ENCODE results near the gene NDE1. TPM values are rescaled to one million over a fixed set of nuclear protein-coding genes. Genes with fewer than 3 reads are reported as not detected.
A peak's percentile ranks its signal among the peaks of the same experiment; 100 is the strongest.
"Not testable (repeated sequence)": the region's sequence is repeated elsewhere in the genome, so short reads cannot be mapped to it uniquely, and the experiment has no call there.

Gene NDE1
- total and polyA plus RNA-seq, 8 donors: 6.7 to 286 (median 26.5) TPM

DNA sequence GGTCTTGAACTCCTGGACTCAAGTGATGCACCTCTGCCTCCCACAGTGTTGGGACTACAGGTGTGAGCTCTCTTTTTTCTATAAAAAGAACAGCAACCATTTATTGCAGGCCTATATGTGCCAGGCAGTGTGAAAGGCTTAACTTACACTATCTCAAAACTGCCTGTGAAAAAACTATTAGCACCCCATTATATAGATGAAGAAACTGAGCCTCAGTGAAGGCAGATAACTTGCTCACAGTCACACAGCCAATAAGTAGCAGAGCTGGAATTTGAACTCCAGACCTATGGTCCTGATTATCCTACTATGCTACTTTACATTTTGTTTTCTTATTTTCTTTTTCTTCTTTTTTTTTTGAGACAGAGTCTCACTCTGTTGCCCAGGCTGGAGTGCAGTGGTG lies 15.1 kb downstream of the NDE1 start:
- no peak for DNase-seq
- Histone ChIP-seq H3K27ac (no peak overlapping the region), H3K27me3 (no peaks in the 10 kb centered on the region), H3K36me3 (peaks cover 38 to 85% (median 69%) of the 10 kb centered on the region in 4 donors), H3K4me3 (no peak overlapping the region), H3K9me3 (no peaks in the 10 kb centered on the region), H3K4me1 (peaks cover 0 to 5% (median 0%) of the 10 kb centered on the region in 4 donors)
- intact Hi-C loops (cut with DNase I; ENCODE audit: low total_unique reads): no loop called here
- TF ChIP-seq POLR2A (IDR thresholded peaks at IDR 0.05) (no peak), POLR2AphosphoS5 (IDR thresholded peaks at IDR 0.05) (no peak), EP300 (IDR thresholded peaks at IDR 0.05) (no peak)
- TF ChIP-seq, protein P1, sequence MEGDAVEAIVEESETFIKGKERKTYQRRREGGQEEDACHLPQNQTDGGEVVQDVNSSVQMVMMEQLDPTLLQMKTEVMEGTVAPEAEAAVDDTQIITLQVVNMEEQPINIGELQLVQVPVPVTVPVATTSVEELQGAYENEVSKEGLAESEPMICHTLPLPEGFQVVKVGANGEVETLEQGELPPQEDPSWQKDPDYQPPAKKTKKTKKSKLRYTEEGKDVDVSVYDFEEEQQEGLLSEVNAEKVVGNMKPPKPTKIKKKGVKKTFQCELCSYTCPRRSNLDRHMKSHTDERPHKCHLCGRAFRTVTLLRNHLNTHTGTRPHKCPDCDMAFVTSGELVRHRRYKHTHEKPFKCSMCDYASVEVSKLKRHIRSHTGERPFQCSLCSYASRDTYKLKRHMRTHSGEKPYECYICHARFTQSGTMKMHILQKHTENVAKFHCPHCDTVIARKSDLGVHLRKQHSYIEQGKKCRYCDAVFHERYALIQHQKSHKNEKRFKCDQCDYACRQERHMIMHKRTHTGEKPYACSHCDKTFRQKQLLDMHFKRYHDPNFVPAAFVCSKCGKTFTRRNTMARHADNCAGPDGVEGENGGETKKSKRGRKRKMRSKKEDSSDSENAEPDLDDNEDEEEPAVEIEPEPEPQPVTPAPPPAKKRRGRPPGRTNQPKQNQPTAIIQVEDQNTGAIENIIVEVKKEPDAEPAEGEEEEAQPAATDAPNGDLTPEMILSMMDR (IDR thresholded peaks at IDR 0.05): no peak

DNA sequence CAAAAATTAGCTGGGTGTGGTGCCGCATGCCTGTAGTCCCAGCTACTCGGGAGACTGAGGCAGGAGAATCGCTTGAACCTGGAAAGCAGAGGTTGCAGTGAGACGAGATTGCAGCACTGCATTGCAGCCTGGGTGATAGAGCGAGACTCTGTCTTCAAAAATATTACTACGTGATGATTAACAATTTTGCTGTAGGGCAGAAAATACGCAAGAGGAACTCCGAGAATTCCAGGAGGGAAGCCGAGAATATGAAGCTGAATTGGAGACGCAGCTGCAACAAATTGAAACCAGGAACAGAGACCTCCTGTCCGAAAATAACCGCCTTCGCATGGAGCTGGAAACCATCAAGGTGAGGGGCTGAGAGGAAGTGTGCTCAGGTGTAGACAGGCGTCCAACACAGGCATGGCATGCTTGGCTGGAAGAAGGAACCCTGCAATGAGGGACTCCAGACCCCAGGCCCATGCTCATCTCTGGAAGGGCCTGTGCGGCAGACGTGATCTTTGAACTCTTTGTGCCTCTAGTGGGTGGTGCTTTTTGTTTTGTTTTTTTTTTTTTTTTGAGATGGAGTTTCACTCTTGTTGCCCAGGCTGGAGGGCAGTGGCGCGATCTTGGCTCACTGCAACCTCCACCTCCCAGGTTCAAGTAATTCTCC lies 17.2 kb downstream of the NDE1 start:
- peaks cover 0 to 9% (median 4%) of the 10 kb centered on the region in 4 donors for H3K4me1 ChIP-seq
- no peak overlapping the region for H3K27ac ChIP-seq
- no peak overlapping the region for H3K4me3 ChIP-seq
- no peaks in the 10 kb centered on the region for H3K27me3 ChIP-seq
- no peaks in the 10 kb centered on the region for H3K9me3 ChIP-seq
- no peak for DNase-seq
- intact Hi-C loops (cut with DNase I; ENCODE audit: low total_unique reads): no loop called here
- TF ChIP-seq EP300 (IDR thresholded peaks at IDR 0.05): no peak
- TF ChIP-seq POLR2AphosphoS5 (IDR thresholded peaks at IDR 0.05): no peak
- TF ChIP-seq POLR2A (IDR thresholded peaks at IDR 0.05): no peak
- TF ChIP-seq, protein P1 (IDR thresholded peaks at IDR 0.05): no peak
- WGBS, 5 donors: 88 to 95% (median 91%) methylated on average over 17 to 18 of the region's 18 CpGs
- peaks cover 38 to 94% (median 85%) of the 10 kb centered on the region in 4 donors for H3K36me3 ChIP-seq

DNA sequence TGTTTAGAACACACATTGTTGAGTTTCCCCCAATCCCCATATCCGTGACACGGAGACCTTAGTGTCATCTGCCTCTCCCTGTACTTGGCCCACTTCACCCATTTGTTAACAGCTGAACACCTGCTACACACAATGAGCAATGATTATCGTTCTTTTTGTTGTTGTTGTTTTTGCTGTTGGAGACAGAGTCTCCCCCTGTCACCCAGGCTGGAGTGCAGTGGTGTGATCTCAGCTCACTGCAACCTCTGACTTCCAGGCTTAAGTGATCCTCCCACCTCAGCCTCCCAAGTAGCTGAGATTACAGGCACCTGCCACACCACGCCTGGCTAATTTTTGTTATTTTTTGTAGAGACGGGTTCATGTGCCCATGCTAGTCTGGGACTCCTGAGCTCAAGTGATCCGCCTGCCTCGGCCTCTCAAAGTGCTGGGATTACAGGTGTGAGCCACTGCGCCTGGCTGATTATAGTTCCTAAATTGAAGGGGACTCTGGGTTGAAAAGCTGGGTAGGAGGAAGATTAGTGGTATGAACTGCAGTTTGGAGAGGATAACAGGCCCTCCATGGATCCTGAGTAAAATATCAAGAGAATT lies 21.6 kb downstream of the NDE1 start:
- TF ChIP-seq, protein P1 (IDR thresholded peaks at IDR 0.05): no peak
- TF ChIP-seq EP300 (IDR thresholded peaks at IDR 0.05) (no peak), POLR2A (IDR thresholded peaks at IDR 0.05) (no peak), POLR2AphosphoS5 (IDR thresholded peaks at IDR 0.05) (no peak)
- intact Hi-C loops (cut with DNase I; ENCODE audit: low total_unique reads): no loop called here
- no peak for DNase-seq
- Histone ChIP-seq H3K36me3 (peaks cover 27 to 75% (median 62%) of the 10 kb centered on the region in 4 donors), H3K27me3 (no peaks in the 10 kb centered on the region), H3K4me3 (no peak overlapping the region), H3K4me1 (peaks cover 0 to 26% (median 10%) of the 10 kb centered on the region in 4 donors), H3K9me3 (no peaks in the 10 kb centered on the region), H3K27ac (peak overlapping the region in 4 of 5 donors; percentile 75 to 90 (median 82))
- WGBS, 5 donors: 91 to 96% (median 95%) methylated on average over 8 of the region's 8 CpGs

DNA sequence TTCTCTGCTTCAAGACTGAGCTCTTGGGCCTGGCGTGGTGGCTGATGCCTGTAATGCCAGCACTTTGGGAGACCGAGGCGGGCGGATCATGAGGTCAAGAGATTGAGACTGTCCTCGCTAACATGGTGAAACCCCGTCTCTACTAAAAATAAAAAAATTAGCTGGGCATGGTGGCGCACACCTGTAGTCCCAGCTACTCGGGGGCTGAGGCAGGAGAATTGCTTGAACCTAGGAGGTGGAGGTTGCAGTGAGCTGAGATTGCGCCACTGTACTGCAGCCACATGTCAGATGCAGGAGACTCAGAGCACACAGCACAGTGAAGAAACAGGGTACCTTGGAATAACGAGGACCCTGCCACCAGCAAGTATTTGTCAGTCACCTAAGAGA lies 22.1 kb downstream of the NDE1 start:
- 88 to 96% (median 92%) methylated on average over 10 of the region's 10 CpGs for whole genome bisulfite sequencing, 5 donors
- DNase-seq; intact Hi-C loops (cut with DNase I; ENCODE audit: low total_unique reads); H3K4me3 ChIP-seq; H3K9me3 ChIP-seq; H3K27me3 ChIP-seq: not testable (repeated sequence)
- Histone ChIP-seq H3K27ac (peak overlapping the region in 4 of 5 donors; percentile 75 to 90 (median 82)), H3K4me1 (peaks cover 0 to 26% (median 10%) of the 10 kb centered on the region in 4 donors), H3K36me3 (peaks cover 23 to 75% (median 62%) of the 10 kb centered on the region in 4 donors)

Data from stomach (tissue), 9 donors.